ENCODE results near the gene GPR171.

GPR171 gene

DNA sequence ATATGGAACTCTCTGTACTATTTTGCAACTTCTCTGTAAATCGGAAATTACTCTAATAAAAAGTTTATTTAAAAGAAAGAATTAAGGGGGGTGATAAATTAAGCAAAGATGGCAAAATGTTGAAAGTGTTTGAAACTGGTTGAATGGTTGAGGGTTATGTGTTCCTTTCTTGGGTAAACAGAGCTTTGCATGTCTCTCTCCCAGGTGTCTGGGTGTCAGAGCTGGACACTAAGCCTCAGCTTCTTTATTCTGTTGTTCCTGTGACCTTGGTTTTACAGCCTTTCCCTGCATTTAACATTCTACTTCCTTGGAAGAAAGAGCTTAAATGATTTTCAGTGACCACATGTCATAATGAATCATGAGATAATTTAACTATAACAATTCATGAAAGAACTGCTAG lies 7.2 kb downstream of the GPR171 start:
- no peak for DNase-seq (ENCODE audit: extremely low spot score)
- ChIA-PET CTCF (no interaction called here), POLR2A (no interaction called here)
- TF ChIP-seq LEF1 (IDR thresholded peaks at IDR 0.05; ENCODE audit: borderline replicate concordance) (no peak), FOXM1 (IDR thresholded peaks at IDR 0.05; ENCODE audit: borderline replicate concordance) (no peak), ZNF384 (IDR thresholded peaks at IDR 0.05) (no peak), SP1 (IDR thresholded peaks at IDR 0.05) (no peak), TARDBP (IDR thresholded peaks at IDR 0.05) (no peak), ELF4 (IDR thresholded peaks at IDR 0.05) (no peak), HDGF (IDR thresholded peaks at IDR 0.05; ENCODE audit: borderline replicate concordance) (no peak), L3MBTL2 (conservative IDR thresholded peaks at IDR 0.05) (no peak), NFRKB (IDR thresholded peaks at IDR 0.05) (no peak)
- TF ChIP-seq, protein P1, sequence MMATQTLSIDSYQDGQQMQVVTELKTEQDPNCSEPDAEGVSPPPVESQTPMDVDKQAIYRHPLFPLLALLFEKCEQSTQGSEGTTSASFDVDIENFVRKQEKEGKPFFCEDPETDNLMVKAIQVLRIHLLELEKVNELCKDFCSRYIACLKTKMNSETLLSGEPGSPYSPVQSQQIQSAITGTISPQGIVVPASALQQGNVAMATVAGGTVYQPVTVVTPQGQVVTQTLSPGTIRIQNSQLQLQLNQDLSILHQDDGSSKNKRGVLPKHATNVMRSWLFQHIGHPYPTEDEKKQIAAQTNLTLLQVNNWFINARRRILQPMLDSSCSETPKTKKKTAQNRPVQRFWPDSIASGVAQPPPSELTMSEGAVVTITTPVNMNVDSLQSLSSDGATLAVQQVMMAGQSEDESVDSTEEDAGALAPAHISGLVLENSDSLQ (IDR thresholded peaks at IDR 0.05) = no peak

DNA sequence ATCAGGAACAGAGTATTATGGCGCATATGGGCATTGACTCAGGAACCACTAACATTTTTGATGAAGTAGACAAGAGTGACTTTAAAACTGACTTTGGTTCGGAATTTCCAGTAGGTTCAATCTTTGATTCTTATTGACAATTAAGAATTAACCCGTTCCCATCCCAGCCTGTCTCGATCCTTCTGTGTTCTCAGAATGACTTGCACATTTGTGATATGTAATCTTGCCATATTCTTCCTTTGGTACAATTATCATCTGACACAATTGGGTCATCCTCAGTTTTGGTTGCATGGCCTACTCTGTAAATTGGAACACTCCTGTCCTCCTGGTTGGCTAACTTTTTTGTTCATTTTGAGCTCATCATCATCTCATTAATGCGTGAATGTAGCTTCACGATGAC lies 10.5 kb downstream of the GPR171 start:
- CTCF ChIA-PET = no interaction called here
- no peak for DNase-seq (ENCODE audit: extremely low spot score)
- TF ChIP-seq, protein P1 (IDR thresholded peaks at IDR 0.05) = no peak
- TF ChIP-seq ARNT (IDR thresholded peaks at IDR 0.05) (no peak), TARDBP (IDR thresholded peaks at IDR 0.05) (no peak), CTBP1 (IDR thresholded peaks at IDR 0.05; ENCODE audit: borderline replicate concordance) (no peak), FOXK2 (IDR thresholded peaks at IDR 0.05) (no peak), LEF1 (IDR thresholded peaks at IDR 0.05; ENCODE audit: borderline replicate concordance) (no peak), BHLHE40 (IDR thresholded peaks at IDR 0.05; ENCODE audit: borderline replicate concordance) (no peak), ELF4 (IDR thresholded peaks at IDR 0.05) (no peak), FOXA1 (IDR thresholded peaks at IDR 0.05) (no peak), ZNF384 (IDR thresholded peaks at IDR 0.05) (no peak), L3MBTL2 (conservative IDR thresholded peaks at IDR 0.05) (no peak), SP1 (IDR thresholded peaks at IDR 0.05) (no peak)
- POLR2A ChIA-PET = no interaction called here

DNA sequence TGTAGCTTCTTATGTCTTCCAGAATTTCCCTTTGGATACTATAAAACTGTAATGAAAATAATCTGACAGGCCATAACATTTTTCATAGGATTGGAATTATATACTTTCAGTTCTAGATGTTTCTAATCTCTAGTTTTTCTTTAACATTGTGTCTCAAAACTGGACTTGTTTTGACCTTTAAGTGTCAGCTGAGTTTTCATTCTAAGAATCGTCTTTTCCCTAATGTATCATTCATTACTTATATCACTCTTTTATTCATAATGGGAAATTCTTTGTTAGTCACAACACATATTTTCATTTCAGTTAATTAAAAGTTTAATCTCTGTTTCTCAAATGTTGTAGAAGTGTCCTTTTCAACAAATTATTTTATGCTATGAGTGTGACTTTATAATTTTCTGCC lies 11.9 kb downstream of the GPR171 start:
- no peak for DNase-seq (ENCODE audit: extremely low spot score)
- TF ChIP-seq CTBP1 (IDR thresholded peaks at IDR 0.05; ENCODE audit: borderline replicate concordance) = no peak
- TF ChIP-seq FOXK2 (IDR thresholded peaks at IDR 0.05) = no peak
- TF ChIP-seq NFRKB (IDR thresholded peaks at IDR 0.05) = no peak
- no peak for TF ChIP-seq SUZ12 (IDR thresholded peaks at IDR 0.05)
- no peak for TF ChIP-seq ZNF384 (IDR thresholded peaks at IDR 0.05)
- TF ChIP-seq HDGF (IDR thresholded peaks at IDR 0.05; ENCODE audit: borderline replicate concordance) = no peak
- no peak for TF ChIP-seq BHLHE40 (IDR thresholded peaks at IDR 0.05; ENCODE audit: borderline replicate concordance)
- TF ChIP-seq LEF1 (IDR thresholded peaks at IDR 0.05; ENCODE audit: borderline replicate concordance) = no peak
- no peak for TF ChIP-seq ARNT (IDR thresholded peaks at IDR 0.05)
- no peak for TF ChIP-seq SP1 (IDR thresholded peaks at IDR 0.05)
- TF ChIP-seq, protein P1 (IDR thresholded peaks at IDR 0.05) = no peak
- no peak for TF ChIP-seq FOXM1 (IDR thresholded peaks at IDR 0.05; ENCODE audit: borderline replicate concordance)
- TF ChIP-seq TARDBP (IDR thresholded peaks at IDR 0.05) = no peak
- TF ChIP-seq L3MBTL2 (conservative IDR thresholded peaks at IDR 0.05) = no peak
- no peak for TF ChIP-seq ELF4 (IDR thresholded peaks at IDR 0.05)
- no peak for TF ChIP-seq FOXA1 (IDR thresholded peaks at IDR 0.05)
- CTCF ChIA-PET = no interaction called here
- POLR2A ChIA-PET = no interaction called here

DNA sequence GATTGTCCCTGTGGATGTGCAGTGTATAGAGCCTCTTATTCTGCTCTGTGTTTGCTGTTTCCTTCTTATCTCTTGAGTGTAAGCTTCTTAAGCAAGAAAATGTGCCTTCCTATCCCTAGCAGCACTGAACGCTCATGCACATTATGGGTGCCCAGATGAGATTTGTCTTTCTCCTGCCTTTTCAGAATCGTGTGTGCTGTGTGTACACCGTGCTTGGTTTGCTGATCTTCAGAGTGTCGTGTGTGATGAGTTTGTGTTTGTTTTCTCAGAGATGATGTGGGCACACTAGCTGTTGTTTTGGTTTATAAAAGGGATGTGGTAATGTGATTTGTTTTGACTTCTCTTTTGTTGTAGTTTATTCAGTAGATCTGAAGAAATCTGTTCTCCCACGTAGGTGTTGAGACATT lies 19.7 kb downstream of the GPR171 start:
- TF ChIP-seq ELF4 (IDR thresholded peaks at IDR 0.05) (no peak), CTBP1 (IDR thresholded peaks at IDR 0.05; ENCODE audit: borderline replicate concordance) (no peak), ARNT (IDR thresholded peaks at IDR 0.05) (no peak), TARDBP (IDR thresholded peaks at IDR 0.05) (no peak), FOXM1 (IDR thresholded peaks at IDR 0.05; ENCODE audit: borderline replicate concordance) (no peak), FOXA1 (IDR thresholded peaks at IDR 0.05) (no peak), SP1 (IDR thresholded peaks at IDR 0.05) (no peak), BHLHE40 (IDR thresholded peaks at IDR 0.05; ENCODE audit: borderline replicate concordance) (no peak), FOXK2 (IDR thresholded peaks at IDR 0.05) (no peak), NFRKB (IDR thresholded peaks at IDR 0.05) (no peak), ZNF384 (IDR thresholded peaks at IDR 0.05) (no peak), L3MBTL2 (conservative IDR thresholded peaks at IDR 0.05) (no peak), HDGF (IDR thresholded peaks at IDR 0.05; ENCODE audit: borderline replicate concordance) (no peak), SUZ12 (IDR thresholded peaks at IDR 0.05) (no peak), LEF1 (IDR thresholded peaks at IDR 0.05; ENCODE audit: borderline replicate concordance) (no peak)
- TF ChIP-seq, protein P1 (IDR thresholded peaks at IDR 0.05) = no peak
- DNase-seq (ENCODE audit: extremely low spot score) = no peak
- ChIA-PET CTCF (no interaction called here), POLR2A (no interaction called here)

DNA sequence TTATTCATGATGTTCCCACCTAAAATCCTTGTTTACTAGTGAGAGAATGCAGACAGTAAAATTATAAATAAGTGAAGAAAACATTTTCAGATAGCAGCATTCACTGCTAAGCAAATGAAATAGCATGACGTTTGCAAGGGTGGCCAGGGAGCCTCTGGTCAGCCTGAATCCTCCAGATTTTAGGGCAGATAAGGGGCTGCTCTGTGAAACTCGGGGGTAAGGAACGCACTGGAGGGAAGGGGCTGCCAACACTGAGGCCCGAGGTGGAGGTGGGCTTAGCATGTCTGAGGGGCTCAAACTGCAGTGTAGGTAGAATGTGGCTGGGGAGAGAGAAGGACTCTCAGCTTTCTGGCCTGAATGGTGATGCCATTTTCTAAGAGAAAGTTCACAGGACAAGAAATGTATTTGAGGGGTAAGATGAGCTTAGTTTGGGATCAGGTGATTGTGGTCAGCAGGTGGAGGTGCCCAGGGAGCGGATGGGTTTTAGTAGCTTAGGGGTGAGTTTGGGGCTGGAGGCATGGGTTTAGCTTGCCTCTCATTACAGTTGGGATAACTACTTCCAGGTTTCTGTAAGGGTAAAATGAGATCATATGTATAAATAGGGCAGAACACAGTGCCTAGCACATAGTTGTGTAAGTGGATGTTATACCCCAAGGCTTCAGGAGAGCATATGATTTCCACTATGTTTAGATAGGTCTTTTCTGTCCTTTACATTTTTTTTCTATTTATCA lies 20.5 kb downstream of the GPR171 start:
- no peak for DNase-seq (ENCODE audit: extremely low spot score)
- ChIA-PET CTCF (no interaction called here), POLR2A (no interaction called here)
- TF ChIP-seq ELF4 (IDR thresholded peaks at IDR 0.05) = no peak
- no peak for TF ChIP-seq L3MBTL2 (conservative IDR thresholded peaks at IDR 0.05)
- no peak for TF ChIP-seq LEF1 (IDR thresholded peaks at IDR 0.05; ENCODE audit: borderline replicate concordance)
- TF ChIP-seq HDGF (IDR thresholded peaks at IDR 0.05; ENCODE audit: borderline replicate concordance) = no peak
- TF ChIP-seq ZNF384 (IDR thresholded peaks at IDR 0.05) = no peak
- TF ChIP-seq FOXK2 (IDR thresholded peaks at IDR 0.05) = no peak
- no peak for TF ChIP-seq SUZ12 (IDR thresholded peaks at IDR 0.05)
- no peak for TF ChIP-seq ARNT (IDR thresholded peaks at IDR 0.05)

Data from HEK293T (cell line).